Calu3 (cell line): ENCODE data around the gene PLEKHJ1. TPM values are rescaled to one million over a fixed set of nuclear protein-coding genes. Genes with fewer than 3 reads are reported as not detected.

Source experiments
- BruUV-seq: library from RNA; stranded (reverse); fragments of 400-500 nt; replicated peaks from 2 replicates; lab custom pipeline; 2021; lab: Mats Ljungman, UMichigan
- CTCF ChIA-PET: fragments of 300-600 bp; sonication (Branson Sonifier 250); formaldehyde crosslinking; loops from one replicate; lab custom pipeline; 2022; ENCODE audit warnings: antibody characterized with exemption; lab: Charles Lee
- DNase-seq: peaks from one replicate; pipeline ENCODE4 v3.0.0; 2022
- H3K27ac Mint-ChIP-seq: one replicate; pipeline ENCODE4 v1.8.0; 2022; ENCODE audit warnings: mixed read lengths; ENCODE audit not compliant: unreplicated experiment
- H3K27me3 Mint-ChIP-seq: one replicate; pipeline ENCODE4 v1.8.0; 2022; ENCODE audit warnings: mixed read lengths; ENCODE audit not compliant: unreplicated experiment
- H3K36me3 Mint-ChIP-seq: one replicate; pipeline ENCODE4 v1.8.0; 2022; ENCODE audit warnings: mild to moderate bottlenecking, moderate library complexity, mixed read lengths; ENCODE audit not compliant: insufficient read depth, unreplicated experiment
- H3K4me1 Mint-ChIP-seq: one replicate; pipeline ENCODE4 v1.8.0; 2022; ENCODE audit warnings: mild to moderate bottlenecking, low read depth, mixed read lengths; ENCODE audit not compliant: unreplicated experiment
- H3K4me3 Mint-ChIP-seq: one replicate; pipeline ENCODE4 v1.8.0; 2022; ENCODE audit warnings: mild to moderate bottlenecking, low read depth, moderate library complexity, mixed read lengths; ENCODE audit not compliant: unreplicated experiment
- H3K9me3 Mint-ChIP-seq: one replicate; pipeline ENCODE4 v1.8.0; 2022; ENCODE audit warnings: low read depth, mixed read lengths; ENCODE audit not compliant: unreplicated experiment
- intact Hi-C: fragments of 100-400 bp; cut with micrococcal nuclease; formaldehyde crosslinking; loops from one replicate; pipeline ENCODE4 v1.10.0; 2022; ENCODE audit not compliant: unreplicated experiment
- total RNA-seq: library from RNA; stranded (reverse); gene quantifications from 2 replicates; pipeline ENCODE4 v1.2.3, GENCODE V29; 2022
- TF ChIP-seq, protein P1 (sequence below): fragments of 200-600 bp; IDR thresholded peaks from one replicate; pipeline ENCODE4 v1.8.0; 2022; ENCODE audit warnings: antibody characterized with exemption; ENCODE audit not compliant: unreplicated experiment

The PLEKHJ1 gene
- total RNA-seq, 1 experiment from 2014 or later: 38.7 TPM

GRCh38 chr19:2248136-2249009 lies 12.2 kb upstream of the PLEKHJ1 start:
- TF ChIP-seq, protein P1, sequence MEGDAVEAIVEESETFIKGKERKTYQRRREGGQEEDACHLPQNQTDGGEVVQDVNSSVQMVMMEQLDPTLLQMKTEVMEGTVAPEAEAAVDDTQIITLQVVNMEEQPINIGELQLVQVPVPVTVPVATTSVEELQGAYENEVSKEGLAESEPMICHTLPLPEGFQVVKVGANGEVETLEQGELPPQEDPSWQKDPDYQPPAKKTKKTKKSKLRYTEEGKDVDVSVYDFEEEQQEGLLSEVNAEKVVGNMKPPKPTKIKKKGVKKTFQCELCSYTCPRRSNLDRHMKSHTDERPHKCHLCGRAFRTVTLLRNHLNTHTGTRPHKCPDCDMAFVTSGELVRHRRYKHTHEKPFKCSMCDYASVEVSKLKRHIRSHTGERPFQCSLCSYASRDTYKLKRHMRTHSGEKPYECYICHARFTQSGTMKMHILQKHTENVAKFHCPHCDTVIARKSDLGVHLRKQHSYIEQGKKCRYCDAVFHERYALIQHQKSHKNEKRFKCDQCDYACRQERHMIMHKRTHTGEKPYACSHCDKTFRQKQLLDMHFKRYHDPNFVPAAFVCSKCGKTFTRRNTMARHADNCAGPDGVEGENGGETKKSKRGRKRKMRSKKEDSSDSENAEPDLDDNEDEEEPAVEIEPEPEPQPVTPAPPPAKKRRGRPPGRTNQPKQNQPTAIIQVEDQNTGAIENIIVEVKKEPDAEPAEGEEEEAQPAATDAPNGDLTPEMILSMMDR: no peak
- Mint-ChIP-seq H3K4me3 (no peak overlapping the region), H3K36me3 (peaks cover 26% of the 10 kb centered on the region), H3K27me3 (no peaks in the 10 kb centered on the region), H3K27ac (no peak overlapping the region), H3K4me1 (no peaks in the 10 kb centered on the region), H3K9me3 (no peaks in the 10 kb centered on the region)
- intact Hi-C loops: no loop called here
- CTCF ChIA-PET: interaction anchor here (0.6 kb wide), 1 partner anchor 19 kb away, joined by 3 read pairs; no protein-coding TSS in a partner anchor
- DNase-seq: no peak
- TSS peak; percentile 61 for BruUV-seq

DNA sequence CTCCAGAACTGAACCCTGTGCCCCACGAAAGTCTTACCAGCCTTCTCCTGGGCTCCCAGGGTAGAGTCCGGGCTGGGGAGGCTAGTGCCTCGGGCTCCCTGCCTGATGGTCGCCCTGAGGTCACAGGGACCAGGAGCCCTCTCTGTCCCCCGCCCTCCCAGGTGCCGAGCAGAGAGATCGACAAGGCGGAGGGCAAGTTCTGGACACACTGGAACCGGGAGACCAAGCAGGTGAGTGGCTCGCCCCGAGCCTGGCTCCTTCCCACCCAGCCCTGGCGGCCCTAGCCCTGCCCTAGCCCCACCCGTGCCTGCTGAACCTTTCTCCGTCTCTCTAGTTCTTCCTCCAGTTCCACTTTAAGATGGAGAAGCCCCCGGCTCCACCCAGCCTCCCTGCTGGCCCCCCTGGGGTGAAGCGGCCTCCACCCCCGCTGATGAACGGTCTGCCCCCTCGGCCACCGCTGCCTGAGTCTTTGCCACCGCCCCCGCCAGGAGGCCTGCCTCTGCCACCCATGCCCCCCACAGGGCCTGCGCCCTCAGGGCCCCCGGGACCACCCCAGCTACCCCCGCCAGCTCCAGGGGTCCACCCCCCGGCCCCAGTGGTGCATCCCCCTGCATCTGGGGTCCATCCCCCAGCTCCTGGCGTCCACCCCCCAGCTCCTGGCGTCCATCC lies 11.4 kb upstream of the PLEKHJ1 start:
- Mint-ChIP-seq H3K27ac (no peak overlapping the region), H3K27me3 (no peaks in the 10 kb centered on the region), H3K4me3 (no peak overlapping the region), H3K36me3 (peaks cover 28% of the 10 kb centered on the region), H3K9me3 (no peaks in the 10 kb centered on the region), H3K4me1 (no peaks in the 10 kb centered on the region)
- TF ChIP-seq, protein P1: no peak
- intact Hi-C loops: no loop called here
- no TSS peak for BruUV-seq
- no peak for DNase-seq
- CTCF ChIA-PET: interaction anchor here (0.6 kb wide), 1 partner anchor 18 kb away, joined by 3 read pairs; no protein-coding TSS in a partner anchor

- peak; percentile 25 for DNase-seq
- CTCF ChIA-PET: no interaction called here
- Mint-ChIP-seq H3K4me3 (no peak overlapping the region), H3K27ac (no peak overlapping the region), H3K4me1 (no peaks in the 10 kb centered on the region), H3K36me3 (peaks cover 25% of the 10 kb centered on the region), H3K9me3 (no peaks in the 10 kb centered on the region), H3K27me3 (no peaks in the 10 kb centered on the region)
- intact Hi-C loops: no loop called here
- no TSS peak for BruUV-seq
- TF ChIP-seq, protein P1: no peak
Observed at GRCh38 chr19:2246801-2247361, 10.8 kb upstream of the PLEKHJ1 start.

- no TSS peak for BruUV-seq
- DNase-seq: no peak
- Mint-ChIP-seq H3K27me3 (no peaks in the 10 kb centered on the region), H3K9me3 (no peaks in the 10 kb centered on the region), H3K4me3 (no peak overlapping the region), H3K4me1 (peaks cover 6% of the 10 kb centered on the region), H3K36me3 (peaks cover 25% of the 10 kb centered on the region), H3K27ac (no peak overlapping the region)
- CTCF ChIA-PET: no interaction called here
- TF ChIP-seq, protein P1: no peak
- intact Hi-C loops: no loop called here
Observed at GRCh38 chr19:2246014-2246620, 10.0 kb upstream of the PLEKHJ1 start.
